SK-N-SH (cell line): Measurements from ENCODE around the gene SLC51A. TPM values are rescaled to one million over a fixed set of nuclear protein-coding genes. Genes with fewer than 3 reads are reported as not detected.

Experiments used
- CTCF ChIA-PET: fragments of 300-600, 350-600 bp; formaldehyde crosslinking; extraction: SDS; loops from one replicate; lab custom pipeline; 2021; lab: Yijun Ruan, JAX
- POLR2A ChIA-PET: fragments of 350-600 bp; sonication (Branson Sonifier 250); formaldehyde crosslinking; extraction: SDS; loops from one replicate; lab custom pipeline; 2020; ENCODE audit warnings: antibody characterized with exemption, inconsistent platforms; lab: Yijun Ruan, JAX
- DNase-seq: peaks from one replicate; pipeline ENCODE4 v3.0.0; 2012
- H2AFZ ChIP-seq: fragments of 200-600 bp; sonication (generic); 2 replicates; pipeline ENCODE4 v1.8.1; 2016; ENCODE audit warnings: antibody characterized with exemption, mild to moderate bottlenecking, low read depth
- H3F3A ChIP-seq: fragments of 200-600 bp; sonication (generic); replicated peaks from 2 replicates; pipeline ENCODE3; 2016; ENCODE audit warnings: antibody characterized with exemption, mild to moderate bottlenecking; ENCODE audit not compliant: insufficient read depth
- H3K27ac ChIP-seq, 2 experiments: fragments of 200-500 bp in 1 of 2; fragments of 200-600 bp in 1 of 2; sonication (Bioruptor generic) in 1 of 2; sonication (generic), shearing (Covaris generic) in 1 of 2; 2 replicates each; pipeline versions ENCODE4 v1.5.1 to v1.6.1; 2014 to 2016; ENCODE audit warnings: low read depth in 2 of 2, inconsistent platforms in 1 of 2, low read length in 1 of 2, mild to moderate bottlenecking in 1 of 2, mixed read lengths in 1 of 2
- H3K27me3 ChIP-seq: fragments of 200-600 bp; sonication (generic), shearing (Covaris generic); 2 replicates; pipeline ENCODE4 v1.6.1; 2016; ENCODE audit warnings: mixed run types; ENCODE audit not compliant: insufficient read depth
- H3K36me3 ChIP-seq, 2 experiments: fragments of 200-500 bp in 1 of 2; fragments of 200-600 bp in 1 of 2; sonication (Bioruptor generic) in 1 of 2; sonication (generic) in 1 of 2; replicated peaks in 1 of 2; 2 replicates each; pipeline versions ENCODE3 to v1.5.1; 2014 to 2016; ENCODE audit warnings: low read length in 1 of 2, mild to moderate bottlenecking in 1 of 2; ENCODE audit not compliant: insufficient read depth in 2 of 2, control insufficient read depth in 1 of 2
- H3K4me1 ChIP-seq, 2 experiments: fragments of 200-500 bp in 1 of 2; fragments of 200-600 bp in 1 of 2; sonication (Bioruptor generic) in 1 of 2; sonication (generic), shearing (Covaris generic) in 1 of 2; 2 replicates each; pipeline versions ENCODE4 v1.5.1 to v1.6.1; 2014 to 2016; ENCODE audit warnings: low read depth in 1 of 2, low read length in 1 of 2, mixed run types in 1 of 2; ENCODE audit not compliant: insufficient read depth in 2 of 2, control insufficient read depth in 1 of 2
- H3K4me2 ChIP-seq: fragments of 200-600 bp; sonication (generic), shearing (Covaris generic); 2 replicates; pipeline ENCODE4 v1.6.1; 2017; ENCODE audit warnings: mixed run types
- H3K4me3 ChIP-seq, 2 experiments: fragments of 200-500 bp in 1 of 2; fragments of 200-600 bp in 1 of 2; sonication (Bioruptor generic) in 1 of 2; sonication (generic), shearing (Covaris generic) in 1 of 2; 2 replicates each; pipeline versions ENCODE4 v1.5.1 to v1.8.1; 2014 to 2016; ENCODE audit warnings: low read depth in 2 of 2, inconsistent platforms in 1 of 2, low read length in 1 of 2, mild to moderate bottlenecking in 1 of 2, mixed read lengths in 1 of 2, moderate library complexity in 1 of 2
- H3K79me2 ChIP-seq: fragments of 200-600 bp; sonication (generic); 2 replicates; pipeline ENCODE4 v1.8.1; 2017; ENCODE audit warnings: mild to moderate bottlenecking; ENCODE audit not compliant: insufficient read depth
- H3K9ac ChIP-seq: fragments of 200-600 bp; sonication (generic); 2 replicates; pipeline ENCODE4 v1.6.1; 2017; ENCODE audit warnings: mixed run types
- H3K9me2 ChIP-seq: fragments of 200-600 bp; sonication (generic); 2 replicates; pipeline ENCODE4 v1.6.1; 2017; ENCODE audit warnings: mixed run types
- H3K9me3 ChIP-seq: fragments of 200-600 bp; sonication (generic); 2 replicates; pipeline ENCODE4 v1.6.1; 2017; ENCODE audit warnings: mixed run types, mild to moderate bottlenecking, moderate library complexity
- H4K20me1 ChIP-seq: fragments of 200-600 bp; sonication (generic); 2 replicates; pipeline ENCODE4 v1.6.1; 2017; ENCODE audit warnings: mild to moderate bottlenecking, mixed run types; ENCODE audit not compliant: insufficient read depth
- ELF1 ChIP-seq: IDR thresholded peaks from 2 replicates; pipeline ENCODE4 v1.4.0; 2012
- EP300 ChIP-seq, 2 experiments: IDR thresholded peaks; 2 replicates each; pipeline versions ENCODE4 v1.4.0 to v1.6.1; 2012; ENCODE audit warnings: borderline replicate concordance in 1 of 2, low read depth in 1 of 2, low read length in 1 of 2
- EZH2phosphoT487 ChIP-seq: fragments of 200-600 bp; sonication (generic); IDR thresholded peaks from 2 replicates; pipeline ENCODE4 v1.6.1; 2017; ENCODE audit warnings: low read depth, mixed run types, mild to moderate bottlenecking, antibody characterized with exemption, moderate library complexity, borderline replicate concordance
- FOSL2 ChIP-seq: IDR thresholded peaks from 2 replicates; pipeline ENCODE4 v1.4.0; 2012; ENCODE audit warnings: low read depth, mild to moderate bottlenecking, moderate library complexity, borderline replicate concordance
- FOXJ3 ChIP-seq: sonication (generic); formaldehyde crosslinking; IDR thresholded peaks from 2 replicates; pipeline ENCODE4 v1.5.1; 2020; ENCODE audit warnings: mild to moderate bottlenecking, missing genetic modification reagents
- GATA2 ChIP-seq: sonication (generic); formaldehyde crosslinking; IDR thresholded peaks from 2 replicates; pipeline ENCODE4 v1.5.0; 2020; ENCODE audit warnings: mild to moderate bottlenecking, missing genetic modification reagents
- IRF3 ChIP-seq: fragments of 150-350 bp; IDR thresholded peaks from 2 replicates; pipeline ENCODE4 v1.6.1; 2016; ENCODE audit warnings: mild to moderate bottlenecking, low read depth, low read length
- MAX ChIP-seq: IDR thresholded peaks from 2 replicates; pipeline ENCODE4 v1.4.0; 2012; ENCODE audit warnings: low read depth
- MEF2A ChIP-seq: IDR thresholded peaks from 2 replicates; pipeline ENCODE4 v1.4.0; 2012; ENCODE audit warnings: low read depth, borderline replicate concordance
- MXI1 ChIP-seq: IDR thresholded peaks from 2 replicates; pipeline ENCODE4 v1.6.1; 2012; ENCODE audit warnings: mild to moderate bottlenecking, low read depth, low read length, improper control_type of control experiment
- NFIC ChIP-seq: IDR thresholded peaks from 2 replicates; pipeline ENCODE4 v1.4.0; 2012; ENCODE audit warnings: borderline replicate concordance
- POLR2AphosphoS5 ChIP-seq: IDR thresholded peaks from 2 replicates; pipeline ENCODE4 v1.6.1; 2012; ENCODE audit warnings: low read depth, low read length
- RAD21 ChIP-seq: IDR thresholded peaks from 2 replicates; pipeline ENCODE4 v1.6.1; 2012; ENCODE audit warnings: mild to moderate bottlenecking, low read length
- RCOR1 ChIP-seq: fragments of 150-350 bp; IDR thresholded peaks from 2 replicates; pipeline ENCODE4 v1.6.1; 2017; ENCODE audit warnings: antibody characterized with exemption, low read length
- REST ChIP-seq: IDR thresholded peaks from 2 replicates; pipeline ENCODE4 v1.6.1; 2012; ENCODE audit warnings: mild to moderate bottlenecking, low read depth, low read length, moderate library complexity
- RFX5 ChIP-seq: IDR thresholded peaks from 2 replicates; pipeline ENCODE4 v1.6.1; 2012; ENCODE audit warnings: mild to moderate bottlenecking, improper control_type of control experiment, low read length
- RXRA ChIP-seq: IDR thresholded peaks from 2 replicates; pipeline ENCODE4 v1.4.0; 2012; ENCODE audit warnings: low read depth, mild to moderate bottlenecking, borderline replicate concordance
- SIN3A ChIP-seq: IDR thresholded peaks from 2 replicates; pipeline ENCODE4 v1.6.1; 2012; ENCODE audit warnings: low read depth, mild to moderate bottlenecking, low read length, moderate library complexity, borderline replicate concordance
- TEAD4 ChIP-seq: IDR thresholded peaks from 2 replicates; pipeline ENCODE4 v1.4.0; 2012; ENCODE audit warnings: mild to moderate bottlenecking, borderline replicate concordance; ENCODE audit not compliant: insufficient read depth
- ZBTB33 ChIP-seq: IDR thresholded peaks from 2 replicates; pipeline ENCODE4 v1.4.0; 2012; ENCODE audit warnings: low read depth, borderline replicate concordance
- WGBS: methylation state at CpG from one replicate; pipeline ENCODE4 v1.1.6; 2017; ENCODE audit warnings: low lambda C conversion rate; 5-methylcytosine and 5-hydroxymethylcytosine counted together
- polyA plus RNA-seq, 3 experiments: library from polyadenylated mRNA; depleted of rRNA; stranded (reverse); fragments of >200 nt; gene quantifications; 2 replicates each; pipeline ENCODE4 v1.2.3, GENCODE V29; 2012

Gene SLC51A
- not detected in 2 replicates for polyA plus RNA-seq (2012; rRNA removed)
- polyA plus RNA-seq (2012; cell fraction: cytosol; rRNA removed), result not detected in 2 replicates
- not detected in 2 replicates for polyA plus RNA-seq (2012; cell fraction: nucleus; rRNA removed)

GRCh38 chr3:196216089-196216564 lies at the start of gene SLC51A:
Gene SLC51A (plus strand): TSS chr3:196216534. CDS start chr3:196216713, 179 bp downstream.
- 84% methylated on average over 14 of the region's 15 CpGs for WGBS
- CTCF ChIA-PET, result interaction anchor here (0.7 to 1.4 kb wide), 3 partner anchors 9 to 321 kb away, joined by 3 to 4 read pairs (median 3); no protein-coding TSS in a partner anchor
- POLR2A ChIA-PET, result no interaction called here

More at GRCh38 chr3:196216089-196216564, at the start of gene SLC51A:
- no peak within 1 kb of the TSS for H3K4me3 ChIP-seq
- no peaks in the 10 kb centered on the region for H3K9me3 ChIP-seq
- no peaks in the 10 kb centered on the region for H3K79me2 ChIP-seq
- TF ChIP-seq MEF2A (no peak), ELF1 (no peak), TEAD4 (no peak), POLR2AphosphoS5 (no peak), ZBTB33 (no peak), FOSL2 (no peak), EP300 (IDR thresholded peaks at IDR 0.05; ENCODE audit: borderline replicate concordance in 1 of 2, low read depth in 1 of 2, low read length in 1 of 2) (no peak), REST (no peak), FOXJ3 (CRISPR knock-in tag) (no peak), RCOR1 (no peak), RAD21 (no peak), NFIC (no peak), SIN3A (no peak), EZH2phosphoT487 (no peak), GATA2 (no peak), MAX (no peak), MXI1 (no peak), RXRA (no peak), RFX5 (no peak), IRF3 (no peak)
- no peak for DNase-seq
- no peak within 1 kb of the TSS for H3K27ac ChIP-seq
- H3K9me2 ChIP-seq, result no peaks in the 10 kb centered on the region
- H3K4me2 ChIP-seq, result no peak within 1 kb of the TSS
- H2AFZ ChIP-seq, result no peak within 1 kb of the TSS
- H3K36me3 ChIP-seq, result no peaks in the 10 kb centered on the region
- no peak within 1 kb of the TSS for H3K9ac ChIP-seq
- H3K4me1 ChIP-seq, result peaks cover 0 to 17% of the 10 kb centered on the region in 2 experiments; a peak in 1 of 4 replicates
- no peaks in the 10 kb centered on the region for H4K20me1 ChIP-seq
- no peaks in the 10 kb centered on the region for H3K27me3 ChIP-seq
- H3F3A ChIP-seq, result no peaks in the 10 kb centered on the region
